Pericardium fibroblast (primary cell): ENCODE results near the gene STAC3. TPM values are rescaled to one million over a fixed set of nuclear protein-coding genes. Genes with fewer than 3 reads are reported as not detected.

ENCODE experiments used
- total RNA-seq: library from RNA; depleted of rRNA; stranded (reverse); fragments of >200 nt; gene quantifications from 2 replicates; pipeline ENCODE4 v1.2.3, GENCODE V29; 2015

Gene STAC3
- total RNA-seq = 1.6 TPM in 1 of 2 replicates, not detected in the other

DNA sequence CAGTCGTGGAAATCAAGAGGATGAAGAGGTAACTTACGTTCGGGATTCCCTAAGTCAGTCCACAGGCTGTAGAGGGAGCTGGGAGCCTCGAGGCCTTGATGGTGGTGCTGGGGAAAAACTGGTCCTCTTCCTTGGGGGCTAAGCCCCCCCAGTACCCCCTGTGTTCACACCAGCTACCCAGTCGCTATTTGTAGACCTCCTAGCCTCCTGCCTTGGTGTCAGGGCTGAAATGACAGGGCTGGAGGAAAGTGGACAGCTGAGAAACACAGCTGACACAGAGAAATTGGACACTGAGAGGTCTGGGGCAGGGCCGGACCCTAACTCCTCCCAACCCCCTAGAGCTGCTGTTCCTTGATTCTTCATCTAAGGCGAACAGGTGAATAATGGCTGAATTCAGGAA lies at the start of gene STAC3:
STAC3 (minus strand) TSS at position 232 of the 400 bp plus-strand sequence. CDS start 1,551 bp downstream, outside the sequence.

DNA sequence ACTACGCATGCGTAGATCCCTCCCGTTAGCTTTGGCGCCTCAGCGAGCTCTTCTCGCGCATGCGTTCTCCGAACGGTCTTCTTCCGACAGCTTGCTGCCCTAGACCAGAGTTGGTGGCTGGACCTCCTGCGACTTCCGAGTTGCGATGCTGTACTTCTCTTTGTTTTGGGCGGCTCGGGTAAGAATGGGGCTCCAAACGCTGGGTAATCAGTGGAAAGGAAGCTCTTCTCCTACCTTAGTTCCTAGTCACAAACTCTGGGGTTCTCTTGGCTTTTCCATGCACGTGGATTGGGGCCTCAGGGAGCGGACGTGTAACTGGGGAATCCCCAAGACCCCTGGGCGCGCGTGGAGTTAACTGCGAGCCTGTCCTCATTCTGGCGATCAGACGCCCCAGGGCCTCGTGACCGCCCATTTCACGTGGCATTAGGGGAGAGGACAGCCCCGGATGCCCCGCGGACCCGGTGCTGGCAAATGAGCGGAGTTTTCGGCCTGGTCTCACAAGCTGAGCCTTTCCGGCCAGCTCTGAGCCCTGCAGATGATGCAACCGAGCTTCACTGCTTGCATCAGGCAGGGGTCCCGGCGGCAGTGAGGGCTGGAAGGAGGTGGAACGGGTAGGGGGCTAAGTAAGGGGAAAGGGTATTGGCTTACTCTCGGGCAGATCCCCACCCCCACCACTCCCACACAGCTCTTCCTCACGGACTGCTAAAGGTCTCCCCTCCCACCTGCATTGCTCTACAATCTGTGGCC lies 21.2 kb downstream of the STAC3 start, which contains the start of gene SHMT2:
SHMT2 (plus strand) TSS at position 78 of the 747 bp plus-strand sequence; CDS start at position 146, 68 bp downstream.

DNA sequence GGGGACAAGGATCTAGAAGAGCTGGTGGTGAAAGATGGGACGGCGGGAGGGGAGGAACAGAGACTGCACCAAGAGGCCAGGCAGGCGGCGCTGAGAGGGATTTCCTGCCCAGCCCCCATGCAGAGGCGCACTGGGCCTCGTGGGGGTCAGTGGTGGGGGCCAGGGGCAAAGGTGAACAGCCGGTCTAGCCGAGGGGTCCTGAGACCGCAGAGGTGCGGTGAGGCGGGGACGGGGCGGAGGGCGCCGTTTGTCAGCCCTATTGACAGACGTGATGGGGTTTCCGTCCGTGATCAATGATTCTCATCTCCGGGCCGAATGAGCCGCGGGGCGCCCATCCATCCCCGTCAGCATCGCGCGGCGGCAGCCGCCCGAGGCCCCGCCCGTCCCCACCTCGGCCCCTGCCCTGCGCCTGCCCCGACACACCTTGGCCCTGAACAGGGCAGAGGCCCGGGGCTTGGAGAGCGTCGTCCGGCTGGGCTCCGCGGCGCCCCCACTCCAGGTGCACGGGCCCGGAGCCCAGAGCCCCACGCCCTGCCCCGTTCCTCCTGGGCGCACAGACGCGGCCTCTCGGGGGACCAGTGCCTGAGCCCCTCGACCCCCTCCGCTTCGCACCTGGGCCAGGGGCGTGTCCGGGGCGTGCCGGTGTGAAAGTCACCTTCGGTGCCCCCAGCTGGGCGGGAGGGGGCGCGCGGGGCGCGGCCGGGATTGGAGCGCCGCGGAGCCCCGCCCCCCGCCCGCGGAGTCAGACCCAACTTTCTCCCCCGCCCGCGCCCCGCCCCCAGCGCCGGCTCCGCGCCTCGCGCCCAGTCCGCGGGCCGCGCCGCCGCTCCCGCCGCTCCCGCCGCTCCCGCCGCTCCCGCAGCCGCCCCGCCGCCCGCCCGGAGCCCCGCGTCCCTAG lies 34.7 kb downstream of the STAC3 start, which contains the start of gene NXPH4:
NXPH4 (plus strand) TSS at position 781 of the 898 bp plus-strand sequence. CDS start 176 bp downstream, outside the sequence.

Other genes with a start within 250 kb of the STAC3 start
- 3.1 and 3.4 TPM in 2 replicates for gene ZBTB39, start 244.6 kb downstream of the STAC3 start, total RNA-seq
- not detected in 2 replicates for gene TAC3, start 234.7 kb downstream of the STAC3 start, total RNA-seq
- not detected in 2 replicates for gene MYO1A, start 201.1 kb downstream of the STAC3 start, total RNA-seq
- 2.6 and 4.4 TPM in 2 replicates for gene NEMP1, start 172.4 kb downstream of the STAC3 start, total RNA-seq
- 51.7 and 61.9 TPM in 2 replicates for gene NAB2, start 162.1 kb downstream of the STAC3 start, total RNA-seq
- 85.1 and 89.0 TPM in 2 replicates for gene STAT6, start 139.8 kb downstream of the STAC3 start, total RNA-seq
- 323 and 558 TPM in 2 replicates for gene LRP1, start 122.7 kb downstream of the STAC3 start, total RNA-seq
- gene LRP1-AS, start 103.6 kb downstream of the STAC3 start, total RNA-seq = not detected in 2 replicates
- gene NXPH4, start 34.4 kb downstream of the STAC3 start, total RNA-seq = 12.1 and 14.1 TPM in 2 replicates
- 169 and 252 TPM in 2 replicates for gene SHMT2, start 21.5 kb downstream of the STAC3 start, total RNA-seq
- gene R3HDM2, start 179.9 kb upstream of the STAC3 start, total RNA-seq = 17.7 and 29.1 TPM in 2 replicates
- gene INHBC, start 183.6 kb upstream of the STAC3 start, total RNA-seq = 0.09 TPM in 1 of 2 replicates, not detected in the other
- 7.0 and 7.2 TPM in 2 replicates for gene INHBE, start 204.1 kb upstream of the STAC3 start, total RNA-seq
- 0.68 and 1.3 TPM in 2 replicates for gene GLI1, start 208.6 kb upstream of the STAC3 start, total RNA-seq
- 0.23 TPM in 1 of 2 replicates, not detected in the other for gene ARHGAP9, start 228.7 kb upstream of the STAC3 start, total RNA-seq
- gene MARS1, start 236.9 kb upstream of the STAC3 start, total RNA-seq = 101 and 103 TPM in 2 replicates